ENCODE results near the gene DLG1. TPM values are rescaled to one million over a fixed set of nuclear protein-coding genes. Genes with fewer than 3 reads are reported as not detected.

DLG1 gene
- total RNA-seq, 1 experiment from 2014 or later, result 89.8 TPM

GRCh38 chr3:197167549-197167948 is 130.9 kb downstream of the DLG1 start:
- no peak overlapping the region for H3K4me3 ChIP-seq (replicated peaks in 1 of 2; ENCODE audit: low read depth in 1 of 2, low read length in 2 of 2)
- no peaks in the 10 kb centered on the region for H3K9me3 ChIP-seq (ENCODE audit: control insufficient read depth in 1 of 2, insufficient read depth in 1 of 2, low read depth in 1 of 2, low read length in 2 of 2)
- no peak overlapping the region for H3K4me2 ChIP-seq (ENCODE audit: low read length)
- H3K4me1 ChIP-seq (ENCODE audit: control insufficient read depth in 1 of 2, insufficient read depth in 2 of 2, low read length in 2 of 2), result no peaks in the 10 kb centered on the region
- no peaks in the 10 kb centered on the region for H3K27me3 ChIP-seq (ENCODE audit: insufficient read depth, low read length)
- intact Hi-C loops (cut with micrococcal nuclease), result no loop called here
- DNase-seq (ENCODE audit: low read depth, low spot score) (no peak), ATAC-seq (no peak)
- H4K20me1 ChIP-seq (ENCODE audit: insufficient read depth), result no peaks in the 10 kb centered on the region
- TF ChIP-seq YY1 (IDR thresholded peaks at IDR 0.05; ENCODE audit: extremely low read depth, insufficient replicate concordance, low read depth, low read length) (no peak), ZNF274 (IDR thresholded peaks at IDR 0.05; ENCODE audit: low read depth, low read length) (no peak), EGR1 (IDR thresholded peaks at IDR 0.05; ENCODE audit: low read depth) (no peak), SRF (IDR thresholded peaks at IDR 0.05; ENCODE audit: low read depth) (no peak), ZBTB33 (IDR thresholded peaks at IDR 0.05; ENCODE audit: extremely low read depth, insufficient replicate concordance, low read length) (no peak), POLR2AphosphoS5 (IDR thresholded peaks at IDR 0.05; ENCODE audit: low read depth, low read length) (no peak), ELF1 (IDR thresholded peaks at IDR 0.05; ENCODE audit: borderline replicate concordance, low read depth) (no peak), EZH2phosphoT487 (IDR thresholded peaks at IDR 0.05; ENCODE audit: borderline replicate concordance) (no peak), TCF7L2 (IDR thresholded peaks at IDR 0.05; ENCODE audit: borderline replicate concordance, extremely low read depth, insufficient read depth, insufficient read length) (no peak), CEBPB (IDR thresholded peaks at IDR 0.05; ENCODE audit: low read depth) (no peak), REST (IDR thresholded peaks at IDR 0.05; ENCODE audit: low read depth) (no peak), RAD21 (IDR thresholded peaks at IDR 0.05; ENCODE audit: low read depth) (no peak), JUND (IDR thresholded peaks at IDR 0.05) (no peak), MAX (IDR thresholded peaks at IDR 0.05) (no peak), CBX3 (IDR thresholded peaks at IDR 0.05; ENCODE audit: low read depth) (no peak), POLR2A (IDR thresholded peaks at IDR 0.05; ENCODE audit: borderline replicate concordance, extremely low read depth, insufficient read depth, insufficient read length) (no peak), CTCF (IDR thresholded peaks at IDR 0.05 in 2 of 3, conservative IDR thresholded peaks at IDR 0.05 in 1 of 3; ENCODE audit: borderline replicate concordance in 1 of 3, insufficient read depth in 1 of 3, low read depth in 2 of 3, low read length in 2 of 3) (no peak), EZH2 (IDR thresholded peaks at IDR 0.05) (no peak), FOSL1 (IDR thresholded peaks at IDR 0.05; ENCODE audit: low read depth) (no peak)
- TF ChIP-seq, protein P1, sequence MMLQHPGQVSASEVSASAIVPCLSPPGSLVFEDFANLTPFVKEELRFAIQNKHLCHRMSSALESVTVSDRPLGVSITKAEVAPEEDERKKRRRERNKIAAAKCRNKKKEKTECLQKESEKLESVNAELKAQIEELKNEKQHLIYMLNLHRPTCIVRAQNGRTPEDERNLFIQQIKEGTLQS (IDR thresholded peaks at IDR 0.05), result no peak
- BruUV-seq (replicated peaks), result no TSS peak
- no peaks in the 10 kb centered on the region for H3K36me3 ChIP-seq (ENCODE audit: control insufficient read depth in 1 of 2, insufficient read depth in 2 of 2, low read length in 2 of 2)
- H3K9me2 ChIP-seq (ENCODE audit: insufficient read depth), result no peaks in the 10 kb centered on the region
- ChIA-PET CTCF (no interaction called here), POLR2A (no interaction called here), RAD21 (ENCODE audit: low non-redundant PET in 1 of 2, low total read pairs in 2 of 2, uncharacterized antibody in 2 of 2, unreplicated experiment in 2 of 2) (no interaction called here)
- H2AFZ ChIP-seq (ENCODE audit: low read depth, low read length, poor library complexity, severe bottlenecking), result no peak overlapping the region
- H3K79me2 ChIP-seq (ENCODE audit: insufficient read depth, low read length), result peaks cover 51% of the 10 kb centered on the region
- no peak overlapping the region for H3K9ac ChIP-seq (ENCODE audit: low read length)
- H3K27ac ChIP-seq (ENCODE audit: low read depth, low read length), result no peak overlapping the region

Data from HCT116 (cell line).